GM12864 (cell line): ENCODE data around the gene PACSIN3.

Experiments
- DNase-seq: peaks from one replicate; pipeline ENCODE4 v3.0.0-alpha.2; 2011; ENCODE audit warnings: low read depth
- H3K4me3 ChIP-seq: 2 replicates; pipeline ENCODE4 v1.5.1; 2011; ENCODE audit warnings: mild to moderate bottlenecking, low read depth, low read length, control low read depth
- CTCF ChIP-seq: IDR thresholded peaks from 2 replicates; pipeline ENCODE4 v1.5.1; 2011; ENCODE audit warnings: low read depth, mild to moderate bottlenecking, moderate library complexity, low read length, control low read depth, inconsistent platforms; ENCODE audit errors: missing control alignments

PACSIN3 gene

GRCh38 chr11:47225552-47226400 lies 39.5 kb upstream of the PACSIN3 start:
- H3K4me3 ChIP-seq = no peak overlapping the region
- no peak for DNase-seq
- no peak for TF ChIP-seq CTCF

GRCh38 chr11:47222696-47223095 lies 36.5 kb upstream of the PACSIN3 start:
- no peak for TF ChIP-seq CTCF
- DNase-seq = no peak

GRCh38 chr11:47220401-47220821 lies 34.2 kb upstream of the PACSIN3 start:
- no peak for TF ChIP-seq CTCF
- DNase-seq = no peak
- no peak overlapping the region for H3K4me3 ChIP-seq

More at GRCh38 chr11:47222696-47223095, 36.5 kb upstream of the PACSIN3 start:
- H3K4me3 ChIP-seq = no peak overlapping the region

GRCh38 chr11:47216121-47216798 lies 30.0 kb upstream of the PACSIN3 start:
- peak; percentile 21 for DNase-seq
- peak; percentile 1 for TF ChIP-seq CTCF
- H3K4me3 ChIP-seq = peak overlapping the region; percentile 59

- DNase-seq = peak; percentile 30
- TF ChIP-seq CTCF = no peak
- peak overlapping the region; percentile 59 for H3K4me3 ChIP-seq
Observed at GRCh38 chr11:47215366-47215910, 29.2 kb upstream of the PACSIN3 start.

GRCh38 chr11:47213950-47214565 lies 27.8 kb upstream of the PACSIN3 start:
- DNase-seq = peak; percentile 42
- TF ChIP-seq CTCF = no peak
- peak overlapping the region; percentile 59 for H3K4me3 ChIP-seq
